ENCODE measurements around the gene AK5. TPM values are rescaled to one million over a fixed set of nuclear protein-coding genes. Genes with fewer than 3 reads are reported as not detected.
A peak's percentile ranks its signal among the peaks of the same experiment; 100 is the strongest.

Gene AK5
- total and polyA plus RNA-seq, 3 experiments from 2014 or later = 0.46 to 3.4 (median 1.1) TPM

GRCh38 chr1:77484926-77485325, 203.1 kb downstream of the AK5 start:
- ChIA-PET CTCF (no interaction called here), POLR2A (no interaction called here)
- no peaks in the 10 kb centered on the region for H3K36me3 ChIP-seq (ENCODE audit: insufficient read depth, low read length)

DNA sequence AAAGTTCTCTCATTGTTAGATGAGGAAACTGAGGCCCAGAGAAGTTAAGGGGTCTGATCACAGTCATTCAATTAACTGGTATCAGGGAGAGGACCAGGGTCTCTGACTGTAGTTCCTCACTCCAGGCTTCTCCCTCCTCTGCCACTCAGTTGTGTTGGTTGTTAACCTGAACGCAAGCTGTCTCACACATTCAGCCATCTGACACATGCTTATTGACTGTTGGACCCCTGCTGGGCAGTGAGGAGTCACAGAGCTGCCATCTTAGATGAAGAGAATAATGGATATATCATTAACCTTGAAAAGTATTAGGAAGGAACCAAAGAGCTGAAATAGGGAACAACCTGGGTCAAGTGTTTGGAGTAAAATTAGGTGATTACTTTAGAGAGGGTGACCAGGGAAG, 205.8 kb downstream of the AK5 start:
- Mint-ChIP-seq H3K36me3 (no peaks in the 10 kb centered on the region), H3K4me3 (no peak overlapping the region), H3K9me3 (no peaks in the 10 kb centered on the region), H3K27ac (peak overlapping the region in 1 of 8 donors; percentile 6), H3K27me3 (no peaks in the 10 kb centered on the region), H3K4me1 (no peaks in the 10 kb centered on the region)
- H3K4me3 ChIP-seq (ENCODE audit: low read length) = no peak overlapping the region
- ChIA-PET CTCF (no interaction called here), POLR2A (no interaction called here)
- H3K4me1 ChIP-seq (ENCODE audit: insufficient read depth, low read length) = no peaks in the 10 kb centered on the region
- no peaks in the 10 kb centered on the region for H3K27me3 ChIP-seq (ENCODE audit: insufficient read depth, low read length, poor library complexity, severe bottlenecking)
- no peaks in the 10 kb centered on the region for H3K36me3 ChIP-seq (ENCODE audit: insufficient read depth, low read length)
- H3K9me3 ChIP-seq (ENCODE audit: low read length) = no peaks in the 10 kb centered on the region
- DNase-seq = no peak
- no peak overlapping the region for H3K27ac ChIP-seq (ENCODE audit: low read depth, low read length)

More at GRCh38 chr1:77484926-77485325, 203.1 kb downstream of the AK5 start:
- H3K27ac ChIP-seq (ENCODE audit: low read depth, low read length) = no peak overlapping the region
- H3K4me1 ChIP-seq (ENCODE audit: insufficient read depth, low read length) = no peaks in the 10 kb centered on the region
- no peak overlapping the region for H3K4me3 ChIP-seq (ENCODE audit: low read length)
- no peaks in the 10 kb centered on the region for H3K9me3 Mint-ChIP-seq
- no peaks in the 10 kb centered on the region for H3K9me3 ChIP-seq (ENCODE audit: low read length)
- no peak overlapping the region for H3K4me3 Mint-ChIP-seq
- no peak overlapping the region for H3K27ac Mint-ChIP-seq
- no peak for DNase-seq
- no peaks in the 10 kb centered on the region for H3K27me3 ChIP-seq (ENCODE audit: insufficient read depth, low read length, poor library complexity, severe bottlenecking)
- H3K4me1 Mint-ChIP-seq = no peaks in the 10 kb centered on the region
- no peaks in the 10 kb centered on the region for H3K36me3 Mint-ChIP-seq
- H3K27me3 Mint-ChIP-seq = peaks cover 0 to 4% of the 10 kb centered on the region in 2 donors

GRCh38 chr1:77489910-77490309, 208.1 kb downstream of the AK5 start:
- POLR2A ChIA-PET = no interaction called here
- no peak for DNase-seq
- Mint-ChIP-seq H3K9me3 (no peaks in the 10 kb centered on the region), H3K27me3 (no peaks in the 10 kb centered on the region), H3K36me3 (peaks cover 0 to 2% (median 0%) of the 10 kb centered on the region in 3 donors), H3K4me1 (no peaks in the 10 kb centered on the region), H3K27ac (peak overlapping the region in 1 of 8 donors; percentile 75), H3K4me3 (no peak overlapping the region)
- CTCF ChIA-PET = no interaction called here
- Histone ChIP-seq H3K27me3 (ENCODE audit: insufficient read depth, low read length, poor library complexity, severe bottlenecking) (no peaks in the 10 kb centered on the region), H3K9me3 (ENCODE audit: low read length) (no peaks in the 10 kb centered on the region), H3K4me3 (ENCODE audit: low read length) (no peak overlapping the region), H3K36me3 (ENCODE audit: insufficient read depth, low read length) (no peaks in the 10 kb centered on the region), H3K4me1 (ENCODE audit: insufficient read depth, low read length) (no peaks in the 10 kb centered on the region), H3K27ac (ENCODE audit: low read depth, low read length) (no peak overlapping the region)

DNA sequence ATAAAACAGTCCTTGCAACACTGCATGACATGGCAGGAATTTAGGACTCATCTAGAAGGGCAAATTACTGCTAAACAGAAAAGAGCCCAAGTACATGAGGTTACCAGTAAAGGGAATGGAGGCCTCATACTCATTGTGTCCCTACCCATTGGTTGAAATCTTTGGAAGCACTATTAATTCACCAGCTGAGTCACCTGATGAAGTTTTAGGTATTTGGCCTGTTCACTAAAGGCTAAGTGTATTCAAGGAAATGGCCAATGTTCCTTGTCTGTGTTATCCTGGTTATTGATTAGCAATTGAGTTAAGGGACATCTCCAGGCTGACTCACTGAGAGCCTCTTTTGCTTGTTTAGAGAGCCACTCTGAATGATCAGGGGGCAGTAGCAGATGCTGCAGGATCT, 212.2 kb downstream of the AK5 start:
- Histone ChIP-seq H3K9me3 (ENCODE audit: low read length) (no peaks in the 10 kb centered on the region), H3K4me3 (ENCODE audit: low read length) (no peak overlapping the region), H3K27ac (ENCODE audit: low read depth, low read length) (no peak overlapping the region), H3K27me3 (ENCODE audit: insufficient read depth, low read length, poor library complexity, severe bottlenecking) (no peaks in the 10 kb centered on the region), H3K4me1 (ENCODE audit: insufficient read depth, low read length) (no peaks in the 10 kb centered on the region), H3K36me3 (ENCODE audit: insufficient read depth, low read length) (no peaks in the 10 kb centered on the region)
- DNase-seq = no peak
- H3K9me3 Mint-ChIP-seq = peaks cover 0 to 4% (median 0%) of the 10 kb centered on the region in 5 donors
- H3K4me3 Mint-ChIP-seq = no peak overlapping the region
- H3K4me1 Mint-ChIP-seq = peaks cover 0 to 16% (median 4%) of the 10 kb centered on the region in 3 donors
- ChIA-PET POLR2A (no interaction called here), CTCF (no interaction called here)
- H3K27me3 Mint-ChIP-seq = peaks cover 3 to 9% of the 10 kb centered on the region in 2 donors
- no peak overlapping the region for H3K27ac Mint-ChIP-seq
- peaks cover 0 to 3% (median 2%) of the 10 kb centered on the region in 3 donors for H3K36me3 Mint-ChIP-seq

DNA sequence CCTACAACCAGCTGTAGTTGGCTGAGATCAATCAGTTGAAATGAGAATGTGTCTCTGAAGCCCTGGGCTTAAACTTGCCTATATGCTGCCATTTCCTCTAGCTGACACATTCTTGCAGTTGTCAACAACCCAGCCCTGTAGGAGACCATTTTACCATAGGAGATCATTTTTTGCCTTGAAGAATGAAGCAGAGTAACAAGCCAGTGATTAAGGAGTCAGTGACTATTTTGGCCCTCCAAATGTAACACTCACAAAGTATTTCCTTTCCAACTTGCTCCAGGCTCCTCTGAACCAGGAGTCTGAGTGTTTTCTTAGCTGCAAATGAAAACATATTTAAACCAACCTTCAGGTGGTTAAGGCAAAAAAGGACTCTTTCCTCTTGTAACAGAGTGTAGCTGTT, 217.1 kb downstream of the AK5 start:
- Mint-ChIP-seq H3K27ac (no peak overlapping the region), H3K36me3 (peaks cover 0 to 3% (median 0%) of the 10 kb centered on the region in 3 donors)
- H3K4me1 ChIP-seq (ENCODE audit: insufficient read depth, low read length) = no peaks in the 10 kb centered on the region

GRCh38 chr1:77499466-77499865, 217.6 kb downstream of the AK5 start:
- ChIA-PET CTCF (no interaction called here), POLR2A (no interaction called here)
- peaks cover 7 to 14% of the 10 kb centered on the region in 2 donors for H3K27me3 Mint-ChIP-seq
- peaks cover 0 to 3% (median 0%) of the 10 kb centered on the region in 3 donors for H3K36me3 Mint-ChIP-seq
- Histone ChIP-seq H3K4me1 (ENCODE audit: insufficient read depth, low read length) (no peaks in the 10 kb centered on the region), H3K9me3 (ENCODE audit: low read length) (no peaks in the 10 kb centered on the region), H3K27ac (ENCODE audit: low read depth, low read length) (no peak overlapping the region), H3K36me3 (ENCODE audit: insufficient read depth, low read length) (no peaks in the 10 kb centered on the region), H3K27me3 (ENCODE audit: insufficient read depth, low read length, poor library complexity, severe bottlenecking) (no peaks in the 10 kb centered on the region), H3K4me3 (ENCODE audit: low read length) (no peak overlapping the region)
- no peak overlapping the region for H3K4me3 Mint-ChIP-seq
- H3K27ac Mint-ChIP-seq = no peak overlapping the region
- peaks cover 0 to 17% (median 4%) of the 10 kb centered on the region in 3 donors for H3K4me1 Mint-ChIP-seq
- peaks cover 0 to 4% (median 0%) of the 10 kb centered on the region in 5 donors for H3K9me3 Mint-ChIP-seq
- DNase-seq = no peak

More for the DNA sequence above, 217.1 kb downstream of the AK5 start:
- no peaks in the 10 kb centered on the region for H3K27me3 ChIP-seq (ENCODE audit: insufficient read depth, low read length, poor library complexity, severe bottlenecking)
- no peak overlapping the region for H3K4me3 ChIP-seq (ENCODE audit: low read length)
- CTCF ChIA-PET = no interaction called here
- H3K4me1 Mint-ChIP-seq = peaks cover 0 to 17% (median 4%) of the 10 kb centered on the region in 3 donors
- peaks cover 7 to 14% of the 10 kb centered on the region in 2 donors for H3K27me3 Mint-ChIP-seq
- DNase-seq = no peak
- H3K9me3 Mint-ChIP-seq = peaks cover 0 to 4% (median 0%) of the 10 kb centered on the region in 5 donors
- no peak overlapping the region for H3K27ac ChIP-seq (ENCODE audit: low read depth, low read length)
- no peaks in the 10 kb centered on the region for H3K36me3 ChIP-seq (ENCODE audit: insufficient read depth, low read length)
- POLR2A ChIA-PET = no interaction called here
- H3K9me3 ChIP-seq (ENCODE audit: low read length) = no peaks in the 10 kb centered on the region
- H3K4me3 Mint-ChIP-seq = no peak overlapping the region

DNA sequence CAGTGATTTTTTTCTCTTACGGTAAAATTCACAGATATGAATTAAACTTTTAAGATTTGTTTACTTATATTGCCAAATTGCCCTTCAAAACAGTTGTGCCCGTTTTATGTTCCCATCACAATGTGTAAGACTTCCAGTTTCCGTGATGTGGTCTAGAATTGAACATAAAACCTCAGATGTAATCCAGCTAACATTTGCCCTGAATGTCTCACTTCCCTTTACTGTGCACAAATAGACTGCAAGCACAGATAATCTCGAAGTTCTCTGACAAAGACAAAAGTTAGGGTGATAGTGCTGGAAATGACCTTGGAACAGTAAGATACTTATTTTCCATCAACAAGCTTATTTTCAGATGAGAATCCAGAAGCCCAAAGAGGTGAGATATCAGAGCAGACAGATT, 223.2 kb downstream of the AK5 start:
- ChIA-PET CTCF (no interaction called here), POLR2A (no interaction called here)
- no peak overlapping the region for H3K27ac Mint-ChIP-seq
- H3K4me3 ChIP-seq (ENCODE audit: low read length) = no peak overlapping the region
- H3K36me3 Mint-ChIP-seq = no peaks in the 10 kb centered on the region
- H3K4me3 Mint-ChIP-seq = no peak overlapping the region
- no peaks in the 10 kb centered on the region for H3K9me3 Mint-ChIP-seq
- H3K4me1 Mint-ChIP-seq = no peaks in the 10 kb centered on the region
- no peak for DNase-seq
- H3K9me3 ChIP-seq (ENCODE audit: low read length) = no peaks in the 10 kb centered on the region
- peaks cover 5 to 8% of the 10 kb centered on the region in 2 donors for H3K27me3 Mint-ChIP-seq
- no peaks in the 10 kb centered on the region for H3K4me1 ChIP-seq (ENCODE audit: insufficient read depth, low read length)
- no peak overlapping the region for H3K27ac ChIP-seq (ENCODE audit: low read depth, low read length)
- no peaks in the 10 kb centered on the region for H3K27me3 ChIP-seq (ENCODE audit: insufficient read depth, low read length, poor library complexity, severe bottlenecking)
- no peaks in the 10 kb centered on the region for H3K36me3 ChIP-seq (ENCODE audit: insufficient read depth, low read length)

- no peaks in the 10 kb centered on the region for H3K9me3 ChIP-seq (ENCODE audit: low read length)
- Mint-ChIP-seq H3K4me1 (no peaks in the 10 kb centered on the region), H3K36me3 (no peaks in the 10 kb centered on the region), H3K4me3 (no peak overlapping the region), H3K9me3 (no peaks in the 10 kb centered on the region), H3K27me3 (peaks cover 2 to 5% of the 10 kb centered on the region in 2 donors), H3K27ac (peak overlapping the region in 1 of 8 donors; percentile 34)
- H3K27me3 ChIP-seq (ENCODE audit: insufficient read depth, low read length, poor library complexity, severe bottlenecking) = no peaks in the 10 kb centered on the region
- DNase-seq = no peak
- POLR2A ChIA-PET = no interaction called here
- CTCF ChIA-PET = no interaction called here
- H3K27ac ChIP-seq (ENCODE audit: low read depth, low read length) = no peak overlapping the region
- no peaks in the 10 kb centered on the region for H3K4me1 ChIP-seq (ENCODE audit: insufficient read depth, low read length)
- no peaks in the 10 kb centered on the region for H3K36me3 ChIP-seq (ENCODE audit: insufficient read depth, low read length)
- no peak overlapping the region for H3K4me3 ChIP-seq (ENCODE audit: low read length)
These were observed 225.0 kb downstream of the AK5 start for GRCh38 chr1:77506771-77507170.

DNA sequence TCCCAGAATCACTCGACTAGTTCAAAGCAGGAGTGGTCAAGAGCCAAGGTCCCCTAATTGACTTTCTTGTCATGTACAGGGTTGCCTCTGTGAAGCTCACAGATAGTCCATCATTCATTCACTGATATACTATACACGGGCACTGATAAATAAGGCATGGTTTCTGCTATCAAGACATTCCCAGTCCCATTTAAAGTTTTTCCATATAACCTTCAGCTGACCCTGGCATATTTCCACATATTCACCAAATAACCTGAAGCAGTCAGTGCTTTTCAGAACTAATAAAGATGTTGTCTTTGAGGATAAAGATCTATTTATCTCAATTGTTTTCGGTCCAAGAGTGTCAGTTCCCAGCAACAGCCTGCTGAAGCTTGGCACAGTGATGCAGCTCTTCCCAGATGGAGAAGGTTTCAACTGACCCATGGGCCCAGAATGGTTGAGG, 227.3 kb downstream of the AK5 start:
- CTCF ChIA-PET = interaction anchor here (0.9 to 1.2 kb wide), 2 partner anchors 13 to 25 kb away, joined by 3 read pairs; no protein-coding TSS in a partner anchor
- H3K4me1 Mint-ChIP-seq = no peaks in the 10 kb centered on the region
- POLR2A ChIA-PET = no interaction called here

More for the DNA sequence above, 227.3 kb downstream of the AK5 start:
- H3K36me3 ChIP-seq (ENCODE audit: insufficient read depth, low read length) = no peaks in the 10 kb centered on the region
- Mint-ChIP-seq H3K4me3 (no peak overlapping the region), H3K27me3 (peaks cover 6 to 9% of the 10 kb centered on the region in 2 donors), H3K9me3 (no peaks in the 10 kb centered on the region), H3K27ac (peak overlapping the region in 1 of 8 donors; percentile 10), H3K36me3 (no peaks in the 10 kb centered on the region)
- no peak for DNase-seq
- H3K4me1 ChIP-seq (ENCODE audit: insufficient read depth, low read length) = no peaks in the 10 kb centered on the region
- no peak overlapping the region for H3K27ac ChIP-seq (ENCODE audit: low read depth, low read length)
- H3K9me3 ChIP-seq (ENCODE audit: low read length) = no peaks in the 10 kb centered on the region
- no peaks in the 10 kb centered on the region for H3K27me3 ChIP-seq (ENCODE audit: insufficient read depth, low read length, poor library complexity, severe bottlenecking)
- H3K4me3 ChIP-seq (ENCODE audit: low read length) = no peak overlapping the region

Measured in CD8-positive, alpha-beta memory T cell (primary cell).